K562 (cell line): Measurements from ENCODE around the gene PPA2. TPM values are rescaled to one million over a fixed set of nuclear protein-coding genes. Genes with fewer than 3 reads are reported as not detected.

Experiments
- C11orf30 ChIP-seq: fragments of 450-650 bp; IDR thresholded peaks from 2 replicates; pipeline ENCODE4 v1.6.1; 2016; ENCODE audit warnings: low read depth, mild to moderate bottlenecking
- DACH1 ChIP-seq: fragments of 450-650 bp; IDR thresholded peaks from 2 replicates; pipeline ENCODE4 v1.6.1; 2018; ENCODE audit not compliant: partially characterized antibody
- EP300 ChIP-seq: IDR thresholded peaks from 2 replicates; pipeline ENCODE4 v1.6.1; 2012; ENCODE audit warnings: low read length, improper control_type of control experiment
- ESRRA ChIP-seq: fragments of 450-650 bp; IDR thresholded peaks from 2 replicates; pipeline ENCODE4 v1.6.1; 2014; ENCODE audit warnings: low read depth, mild to moderate bottlenecking, moderate library complexity, borderline replicate concordance
- ETS1 ChIP-seq: conservative IDR thresholded peaks from 2 replicates; pipeline ENCODE4 v1.6.1; 2011; ENCODE audit warnings: low read depth, mild to moderate bottlenecking, low read length; ENCODE audit not compliant: control insufficient read depth
- HMBOX1 ChIP-seq: sonication (generic); IDR thresholded peaks from 2 replicates; pipeline ENCODE4 v1.6.1; 2016
- JUN ChIP-seq, 2 experiments: sonication (generic) in 1 of 2; formaldehyde crosslinking in 1 of 2; IDR thresholded peaks; 2 replicates each; pipeline versions ENCODE4 v1.6.1 to v1.8.0; 2012 to 2022; ENCODE audit warnings: borderline replicate concordance in 2 of 2, mild to moderate bottlenecking in 2 of 2, improper control_type of control experiment in 1 of 2, low read depth in 1 of 2, low read length in 1 of 2, missing genetic modification reagents in 1 of 2
- LEF1 ChIP-seq: fragments of 450-650 bp; IDR thresholded peaks from 2 replicates; pipeline ENCODE4 v1.6.1; 2016; ENCODE audit warnings: mild to moderate bottlenecking
- MAFK ChIP-seq: IDR thresholded peaks from 2 replicates; pipeline ENCODE4 v1.6.1; 2011; ENCODE audit warnings: low read length, improper control_type of control experiment
- PKNOX1 ChIP-seq: fragments of 450-650 bp; IDR thresholded peaks from 2 replicates; pipeline ENCODE4 v1.6.1; 2016
- PTBP1 ChIP-seq: fragments of 200-400 bp; formaldehyde crosslinking; IDR thresholded peaks from 2 replicates; pipeline ENCODE4 v1.6.1; 2017; ENCODE audit warnings: low read depth, low read length
- RBM17 ChIP-seq: fragments of 200-400 bp; formaldehyde crosslinking; IDR thresholded peaks from 2 replicates; pipeline ENCODE4 v1.6.1; 2017; ENCODE audit warnings: low read depth, mild to moderate bottlenecking, low read length, borderline replicate concordance
- RFX7 ChIP-seq: fragments of 250-450 bp; sonication (Bioruptor Pico); IDR thresholded peaks from 2 replicates; pipeline ENCODE4 v1.5.1; 2021; ENCODE audit warnings: mild to moderate bottlenecking
- SFPQ ChIP-seq: fragments of 200-400 bp; formaldehyde crosslinking; IDR thresholded peaks from 2 replicates; pipeline ENCODE4 v1.6.1; 2017; ENCODE audit warnings: mild to moderate bottlenecking, low read depth, low read length, moderate library complexity
- SMARCA4 ChIP-seq: fragments of 450-650 bp; IDR thresholded peaks from 2 replicates; pipeline ENCODE4 v1.6.1; 2016
- SNRNP70 ChIP-seq: fragments of 200-400 bp; formaldehyde crosslinking; optimal IDR thresholded peaks from 2 replicates; pipeline ENCODE3; 2017; ENCODE audit warnings: low read depth, low read length
- TAF9B ChIP-seq: fragments of 450-650 bp; IDR thresholded peaks from 2 replicates; pipeline ENCODE4 v1.6.1; 2018; ENCODE audit warnings: mild to moderate bottlenecking; ENCODE audit not compliant: partially characterized antibody
- TEAD1 ChIP-seq, 2 experiments: fragments of 450-650 bp in 1 of 2; sonication (generic) in 1 of 2; formaldehyde crosslinking; IDR thresholded peaks; 2 replicates each; pipeline versions ENCODE4 v1.4.0 to v1.8.0; 2020 to 2022; ENCODE audit warnings: mild to moderate bottlenecking in 2 of 2, missing genetic modification reagents in 1 of 2
- ZBTB1 ChIP-seq: sonication (generic); formaldehyde crosslinking; IDR thresholded peaks from 2 replicates; pipeline ENCODE4 v1.8.1; 2023; ENCODE audit warnings: missing genetic modification reagents, low read depth, mild to moderate bottlenecking, borderline replicate concordance
- ZNF280A ChIP-seq: fragments of 450-650 bp; IDR thresholded peaks from 2 replicates; pipeline ENCODE4 v1.6.1; 2018; ENCODE audit warnings: mild to moderate bottlenecking, low read depth; ENCODE audit not compliant: partially characterized antibody
- ZSCAN29 ChIP-seq: fragments of 450-650 bp; IDR thresholded peaks from 2 replicates; pipeline ENCODE4 v1.6.1; 2017
- polyA plus RNA-seq, 8 experiments: library from polyadenylated mRNA; depleted of rRNA in 4 of 8; stranded (reverse) in 5 of 8; unstranded in 3 of 8; fragments of >200 nt; fragmentation: Nextera tagmentation in 2 of 8; fragmentation: Illumina TruSeq in 1 of 8; extraction: Ambion mirVana in 2 of 8; extraction: Trizol in 1 of 8; gene quantifications; 2 replicates each; pipeline versions ENCODE4 v1.2.1 to v1.2.3, GENCODE V29; 2011 to 2014; ENCODE audit warnings: inconsistent platforms in 1 of 8, missing spikeins in 1 of 8
- total RNA-seq, 7 experiments: library from RNA; depleted of rRNA in 6 of 7; stranded (reverse); fragments of >200 nt in 6 of 7; fragmentation: Illumina TruSeq in 2 of 7; extraction: Trizol in 2 of 7; gene quantifications; 2 replicates each; pipeline versions ENCODE4 v1.2.1 to v1.2.3, GENCODE V29; 2011 to 2021; ENCODE audit warnings: low replicate concordance in 1 of 7
- TF ChIP-seq, protein P1 (sequence below): sonication (generic); formaldehyde crosslinking; IDR thresholded peaks from 2 replicates; pipeline ENCODE4 v1.8.0; 2022; ENCODE audit warnings: mild to moderate bottlenecking, low read depth, missing genetic modification reagents

The PPA2 gene
- total and polyA plus RNA-seq, 9 of the 15 experiments (the other 6 are each of a cell fraction or from before 2014, with no cell fraction given): 48.3 to 190 (median 109) TPM

DNA sequence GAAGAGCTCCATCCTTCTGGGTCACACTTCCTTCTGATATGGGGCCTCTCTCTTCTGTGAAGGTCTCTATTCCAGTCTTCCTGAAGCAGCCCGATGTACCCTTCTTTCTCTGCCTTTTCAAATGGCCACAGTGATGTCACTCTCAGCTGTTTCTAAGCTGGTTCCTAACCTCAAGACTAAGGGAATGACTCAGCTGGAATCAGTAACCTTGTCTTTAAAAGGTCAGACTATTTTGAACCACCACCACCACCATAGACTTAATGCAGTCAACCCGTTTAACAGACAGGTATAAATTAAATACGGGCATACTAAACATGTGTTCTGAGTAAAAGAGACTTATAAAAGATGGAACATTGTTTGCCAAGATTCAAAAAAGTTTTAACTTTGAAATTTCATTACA is 121.0 kb downstream of the PPA2 start (continued):
- TF ChIP-seq ZNF280A (no peak), HMBOX1 (peak; percentile 74), DACH1 (peak; percentile 81), PTBP1 (no peak), ZSCAN29 (no peak), SFPQ (no peak), C11orf30 (peak; percentile 83), EP300 (peak; percentile 39; the same call in 1 of the 2 replicates), LEF1 (peak; percentile 21; the same call in 1 of the 2 replicates), PKNOX1 (peak; percentile 38), RBM17 (no peak), ZBTB1 (CRISPR knock-in tag) (no peak), TEAD1 (CRISPR knock-in tag; IDR thresholded peaks at IDR 0.05) (no peak), ESRRA (peak; percentile 93), MAFK (peak; percentile 86), SNRNP70 (no peak), RFX7 (CRISPR knock-in tag) (no peak), SMARCA4 (peak; percentile 49; the same call in 1 of the 2 replicates), JUN (IDR thresholded peaks at IDR 0.05; ENCODE audit: borderline replicate concordance, low read depth, low read length) (peak; percentile 74), JUN (CRISPR knock-in tag; IDR thresholded peaks at IDR 0.05; ENCODE audit: borderline replicate concordance) (no peak), TAF9B (peak; percentile 75), ETS1 (no peak)
- TF ChIP-seq, protein P1, sequence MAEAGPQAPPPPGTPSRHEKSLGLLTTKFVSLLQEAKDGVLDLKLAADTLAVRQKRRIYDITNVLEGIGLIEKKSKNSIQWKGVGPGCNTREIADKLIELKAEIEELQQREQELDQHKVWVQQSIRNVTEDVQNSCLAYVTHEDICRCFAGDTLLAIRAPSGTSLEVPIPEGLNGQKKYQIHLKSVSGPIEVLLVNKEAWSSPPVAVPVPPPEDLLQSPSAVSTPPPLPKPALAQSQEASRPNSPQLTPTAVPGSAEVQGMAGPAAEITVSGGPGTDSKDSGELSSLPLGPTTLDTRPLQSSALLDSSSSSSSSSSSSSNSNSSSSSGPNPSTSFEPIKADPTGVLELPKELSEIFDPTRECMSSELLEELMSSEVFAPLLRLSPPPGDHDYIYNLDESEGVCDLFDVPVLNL (CRISPR knock-in tag): no peak
